NCI-H2029 (cell line): ENCODE results near the gene FABP2.
"Not testable (repeated sequence)": the region's sequence is repeated elsewhere in the genome, so short reads cannot be mapped to it uniquely, and the experiment has no call there.

Source experiments
- DNase-seq: peaks from one replicate; lab custom pipeline; 2025; lab: John Stamatoyannopoulos, UW

Gene FABP2

GRCh38 chr4:119310826-119311225 lies 11.1 kb downstream of the FABP2 start:
- no peak for DNase-seq

- DNase-seq = no peak
Measured at GRCh38 chr4:119307606-119308005, 14.3 kb downstream of the FABP2 start.

- no peak for DNase-seq
Measured at GRCh38 chr4:119304431-119304830, 17.5 kb downstream of the FABP2 start.

GRCh38 chr4:119303587-119304305 lies 18.2 kb downstream of the FABP2 start:
- no peak for DNase-seq

- no peak for DNase-seq
Measured at GRCh38 chr4:119302073-119302832, 19.7 kb downstream of the FABP2 start.

- DNase-seq = no peak
Measured at GRCh38 chr4:119300101-119300978, 21.6 kb downstream of the FABP2 start.

- no peak for DNase-seq
Measured at GRCh38 chr4:119299741-119300100, 22.2 kb downstream of the FABP2 start.

- no peak for DNase-seq
Measured at GRCh38 chr4:119299260-119299671, 22.7 kb downstream of the FABP2 start.

- no peak for DNase-seq
Measured at GRCh38 chr4:119297795-119298194, 24.1 kb downstream of the FABP2 start.

- DNase-seq = no peak
Measured at GRCh38 chr4:119296356-119296755, 25.6 kb downstream of the FABP2 start.

- DNase-seq = no peak
Measured at GRCh38 chr4:119290598-119290997, 31.3 kb downstream of the FABP2 start.

GRCh38 chr4:119289313-119289712 lies 32.6 kb downstream of the FABP2 start:
- no peak for DNase-seq

GRCh38 chr4:119286377-119287002 lies 35.4 kb downstream of the FABP2 start:
- no peak for DNase-seq

- DNase-seq = no peak
Measured at GRCh38 chr4:119284876-119285780, 36.8 kb downstream of the FABP2 start.

GRCh38 chr4:119281393-119281792 lies 40.5 kb downstream of the FABP2 start:
- DNase-seq = no peak

GRCh38 chr4:119279945-119280344 lies 42.0 kb downstream of the FABP2 start:
- DNase-seq = not testable (repeated sequence)

GRCh38 chr4:119279541-119279940 lies 42.4 kb downstream of the FABP2 start:
- DNase-seq = not testable (repeated sequence)

GRCh38 chr4:119271361-119272085 lies 50.4 kb downstream of the FABP2 start:
- no peak for DNase-seq

GRCh38 chr4:119268466-119268865 lies 53.5 kb downstream of the FABP2 start:
- DNase-seq = no peak
